ENCODE results near the gene APCDD1. TPM values are rescaled to one million over a fixed set of nuclear protein-coding genes. Genes with fewer than 3 reads are reported as not detected.

The APCDD1 gene
- total and polyA plus RNA-seq, 2 of the 13 experiments (the other 11 are each of a cell fraction or from before 2014, with no cell fraction given) = 2.1 to 8.6 TPM

DNA sequence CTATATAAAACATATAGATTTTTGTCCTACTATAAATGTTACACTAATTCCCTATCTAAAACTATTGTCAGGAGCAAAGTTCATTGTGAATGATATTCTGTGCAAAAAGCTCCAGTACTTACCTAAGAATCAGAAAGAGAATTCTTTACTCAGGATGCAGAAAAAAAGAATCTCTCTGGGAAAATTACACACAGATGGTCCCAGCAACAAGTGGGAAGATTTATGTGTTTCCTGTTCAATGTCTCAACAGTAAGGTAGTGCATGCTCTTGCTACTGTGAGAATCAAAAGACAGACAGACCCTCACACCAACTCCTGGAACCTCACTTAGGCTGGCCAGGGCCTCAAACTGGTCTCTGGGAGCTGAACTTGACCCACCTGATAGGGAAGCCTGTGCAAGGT, 60.2 kb downstream of the APCDD1 start:
- in situ Hi-C loops (cut with HindIII; ENCODE audit: extremely low pct_ligation_motif_present, low pct_unique_long_range_greater_than_20kb) = no loop called here
- H3K27me3 ChIP-seq (ENCODE audit: control insufficient read depth in 1 of 2, insufficient read depth in 2 of 2, low read length in 2 of 2) = peaks cover 2 to 15% of the 10 kb centered on the region in 2 experiments; a peak in 3 of 5 replicates
- ATAC-seq (no peak), DNase-seq (ENCODE audit: low spot score) (no peak), FAIRE-seq (no peak)
- ChIA-PET POLR2A (no interaction called here), CTCF (ENCODE audit: low intra/inter-chr PET ratio, low total read pairs) (no interaction called here)
- no peak overlapping the region for H3K9ac ChIP-seq (ENCODE audit: insufficient read depth, low read depth, low read length)
- TF ChIP-seq, protein P1, sequence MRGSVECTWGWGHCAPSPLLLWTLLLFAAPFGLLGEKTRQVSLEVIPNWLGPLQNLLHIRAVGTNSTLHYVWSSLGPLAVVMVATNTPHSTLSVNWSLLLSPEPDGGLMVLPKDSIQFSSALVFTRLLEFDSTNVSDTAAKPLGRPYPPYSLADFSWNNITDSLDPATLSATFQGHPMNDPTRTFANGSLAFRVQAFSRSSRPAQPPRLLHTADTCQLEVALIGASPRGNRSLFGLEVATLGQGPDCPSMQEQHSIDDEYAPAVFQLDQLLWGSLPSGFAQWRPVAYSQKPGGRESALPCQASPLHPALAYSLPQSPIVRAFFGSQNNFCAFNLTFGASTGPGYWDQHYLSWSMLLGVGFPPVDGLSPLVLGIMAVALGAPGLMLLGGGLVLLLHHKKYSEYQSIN (CRISPR knock-in tag; IDR thresholded peaks at IDR 0.05; ENCODE audit: borderline replicate concordance) = no peak
- TF ChIP-seq BCL6 (CRISPR knock-in tag; IDR thresholded peaks at IDR 0.05) = no peak
- no peak for TF ChIP-seq AHR (CRISPR knock-in tag; IDR thresholded peaks at IDR 0.05)
- intact Hi-C loops (cut with micrococcal nuclease; ENCODE audit: unreplicated experiment) = no loop called here
- H3K4me3 ChIP-seq (replicated peaks in 1 of 3; ENCODE audit: insufficient read depth in 1 of 3, low read depth in 2 of 3, low read length in 3 of 3) = no peak overlapping the region
- no peak overlapping the region for H2AFZ ChIP-seq (ENCODE audit: low read length)
- peaks cover 11% of the 10 kb centered on the region; the same call in 1 of the 2 replicates for H3K4me1 ChIP-seq (ENCODE audit: insufficient read depth, low read length)
- H4K20me1 ChIP-seq (ENCODE audit: insufficient read depth, low read length) = no peaks in the 10 kb centered on the region
- no peaks in the 10 kb centered on the region for H3K36me3 ChIP-seq (replicated peaks in 1 of 2; ENCODE audit: control insufficient read depth in 1 of 2, insufficient read depth in 2 of 2, low read length in 2 of 2)
- H3K4me2 ChIP-seq (ENCODE audit: low read depth, low read length) = no peak overlapping the region
- H3K79me2 ChIP-seq (ENCODE audit: insufficient read depth, low read length) = no peaks in the 10 kb centered on the region
- BruUV-seq (replicated peaks) = no TSS peak
- H3K27ac ChIP-seq (ENCODE audit: extremely low read length, insufficient read depth, low read length) = no peak overlapping the region
- H3K9me3 ChIP-seq (ENCODE audit: low read length) = no peaks in the 10 kb centered on the region

DNA sequence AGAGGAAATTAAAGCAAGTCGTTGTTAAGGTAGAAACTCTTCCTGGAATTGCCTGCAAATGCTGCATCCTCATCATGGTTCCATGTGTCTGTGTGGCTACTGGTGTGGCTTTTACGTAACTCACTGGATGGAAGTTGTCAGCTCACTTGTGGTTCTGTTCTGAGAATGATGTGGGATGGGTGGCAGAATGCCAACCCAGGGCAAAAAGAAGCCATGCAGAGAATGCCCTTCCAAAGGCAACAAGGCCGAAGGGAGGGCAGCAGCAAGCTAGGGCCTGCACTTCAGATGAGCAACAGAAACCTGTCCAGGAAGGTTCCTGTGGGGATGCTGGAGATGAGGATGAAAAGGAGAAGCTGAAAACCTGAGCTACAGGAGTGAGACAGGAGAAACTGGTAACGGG, 61.0 kb downstream of the APCDD1 start:
- peaks cover 18% of the 10 kb centered on the region for H3K4me1 ChIP-seq (ENCODE audit: insufficient read depth, low read length)
- in situ Hi-C loops (cut with HindIII; ENCODE audit: extremely low pct_ligation_motif_present, low pct_unique_long_range_greater_than_20kb) = no loop called here
- POLR2A ChIA-PET = no interaction called here
- H3K27me3 ChIP-seq (ENCODE audit: control insufficient read depth in 1 of 2, insufficient read depth in 2 of 2, low read length in 2 of 2) = peaks cover 2 to 15% of the 10 kb centered on the region in 2 experiments; a peak in 3 of 5 replicates
- ATAC-seq = no peak
- H3K9me3 ChIP-seq (ENCODE audit: low read length) = no peaks in the 10 kb centered on the region
- intact Hi-C loops (cut with micrococcal nuclease; ENCODE audit: unreplicated experiment) = no loop called here
- FAIRE-seq = no peak
- no peaks in the 10 kb centered on the region for H3K79me2 ChIP-seq (ENCODE audit: insufficient read depth, low read length)
- H3K36me3 ChIP-seq (replicated peaks in 1 of 2; ENCODE audit: control insufficient read depth in 1 of 2, insufficient read depth in 2 of 2, low read length in 2 of 2) = no peaks in the 10 kb centered on the region
- H3K4me3 ChIP-seq (replicated peaks in 1 of 3; ENCODE audit: insufficient read depth in 1 of 3, low read depth in 2 of 3, low read length in 3 of 3) = no peak overlapping the region
- H3K9ac ChIP-seq (ENCODE audit: insufficient read depth, low read depth, low read length) = no peak overlapping the region
- no TSS peak for BruUV-seq (replicated peaks)
- no peak overlapping the region for H3K4me2 ChIP-seq (ENCODE audit: low read depth, low read length)
- no peaks in the 10 kb centered on the region for H4K20me1 ChIP-seq (ENCODE audit: insufficient read depth, low read length)
- no peak overlapping the region for H3K27ac ChIP-seq (ENCODE audit: extremely low read length, insufficient read depth, low read length)
- CTCF ChIA-PET (ENCODE audit: low intra/inter-chr PET ratio, low total read pairs) = no interaction called here
- H2AFZ ChIP-seq (ENCODE audit: low read length) = no peak overlapping the region
- DNase-seq (ENCODE audit: low spot score) = no peak
- 26% methylated on average over 4 of the region's 4 CpGs for WGBS (ENCODE audit: low lambda C conversion rate)
- TF ChIP-seq CREM (IDR thresholded peaks at IDR 0.05) = no peak
- no peak for TF ChIP-seq CREM (CRISPR knock-in tag; IDR thresholded peaks at IDR 0.05)
- TF ChIP-seq, protein P2, sequence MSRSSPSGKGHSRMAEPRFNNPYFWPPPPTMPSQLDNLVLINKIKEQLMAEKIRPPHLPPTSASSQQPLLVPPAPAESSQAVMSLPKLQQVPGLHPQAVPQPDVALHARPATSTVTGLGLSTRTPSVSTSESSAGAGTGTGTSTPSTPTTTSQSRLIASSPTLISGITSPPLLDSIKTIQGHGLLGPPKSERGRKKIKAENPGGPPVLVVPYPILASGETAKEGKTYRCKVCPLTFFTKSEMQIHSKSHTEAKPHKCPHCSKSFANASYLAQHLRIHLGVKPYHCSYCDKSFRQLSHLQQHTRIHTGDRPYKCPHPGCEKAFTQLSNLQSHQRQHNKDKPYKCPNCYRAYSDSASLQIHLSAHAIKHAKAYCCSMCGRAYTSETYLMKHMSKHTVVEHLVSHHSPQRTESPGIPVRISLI (CRISPR knock-in tag; IDR thresholded peaks at IDR 0.05; ENCODE audit: borderline replicate concordance) = no peak
- TF ChIP-seq HDAC6 (IDR thresholded peaks at IDR 0.05; ENCODE audit: low read depth, low read length) = no peak
- TF ChIP-seq, protein P3, sequence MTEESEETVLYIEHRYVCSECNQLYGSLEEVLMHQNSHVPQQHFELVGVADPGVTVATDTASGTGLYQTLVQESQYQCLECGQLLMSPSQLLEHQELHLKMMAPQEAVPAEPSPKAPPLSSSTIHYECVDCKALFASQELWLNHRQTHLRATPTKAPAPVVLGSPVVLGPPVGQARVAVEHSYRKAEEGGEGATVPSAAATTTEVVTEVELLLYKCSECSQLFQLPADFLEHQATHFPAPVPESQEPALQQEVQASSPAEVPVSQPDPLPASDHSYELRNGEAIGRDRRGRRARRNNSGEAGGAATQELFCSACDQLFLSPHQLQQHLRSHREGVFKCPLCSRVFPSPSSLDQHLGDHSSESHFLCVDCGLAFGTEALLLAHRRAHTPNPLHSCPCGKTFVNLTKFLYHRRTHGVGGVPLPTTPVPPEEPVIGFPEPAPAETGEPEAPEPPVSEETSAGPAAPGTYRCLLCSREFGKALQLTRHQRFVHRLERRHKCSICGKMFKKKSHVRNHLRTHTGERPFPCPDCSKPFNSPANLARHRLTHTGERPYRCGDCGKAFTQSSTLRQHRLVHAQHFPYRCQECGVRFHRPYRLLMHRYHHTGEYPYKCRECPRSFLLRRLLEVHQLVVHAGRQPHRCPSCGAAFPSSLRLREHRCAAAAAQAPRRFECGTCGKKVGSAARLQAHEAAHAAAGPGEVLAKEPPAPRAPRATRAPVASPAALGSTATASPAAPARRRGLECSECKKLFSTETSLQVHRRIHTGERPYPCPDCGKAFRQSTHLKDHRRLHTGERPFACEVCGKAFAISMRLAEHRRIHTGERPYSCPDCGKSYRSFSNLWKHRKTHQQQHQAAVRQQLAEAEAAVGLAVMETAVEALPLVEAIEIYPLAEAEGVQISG (CRISPR knock-in tag; IDR thresholded peaks at IDR 0.05) = no peak
- no peak for TF ChIP-seq TRIM24 (CRISPR knock-in tag; IDR thresholded peaks at IDR 0.05)
- TF ChIP-seq TOE1 (CRISPR knock-in tag; IDR thresholded peaks at IDR 0.05) = no peak
- TF ChIP-seq JARID2 (CRISPR knock-in tag; IDR thresholded peaks at IDR 0.05; ENCODE audit: insufficient replicate concordance) = no peak
- TF ChIP-seq KLF15 (CRISPR knock-in tag; IDR thresholded peaks at IDR 0.05; ENCODE audit: borderline replicate concordance) = no peak

All from HepG2 (cell line).